ENCODE results near the gene TPCN2. TPM values are rescaled to one million over a fixed set of nuclear protein-coding genes. Genes with fewer than 3 reads are reported as not detected.
A peak's percentile ranks its signal among the peaks of the same experiment; 100 is the strongest.

Gene TPCN2
- total and polyA plus RNA-seq, 2 donors from 2014 or later, result 12.9 to 22.4 TPM

DNA sequence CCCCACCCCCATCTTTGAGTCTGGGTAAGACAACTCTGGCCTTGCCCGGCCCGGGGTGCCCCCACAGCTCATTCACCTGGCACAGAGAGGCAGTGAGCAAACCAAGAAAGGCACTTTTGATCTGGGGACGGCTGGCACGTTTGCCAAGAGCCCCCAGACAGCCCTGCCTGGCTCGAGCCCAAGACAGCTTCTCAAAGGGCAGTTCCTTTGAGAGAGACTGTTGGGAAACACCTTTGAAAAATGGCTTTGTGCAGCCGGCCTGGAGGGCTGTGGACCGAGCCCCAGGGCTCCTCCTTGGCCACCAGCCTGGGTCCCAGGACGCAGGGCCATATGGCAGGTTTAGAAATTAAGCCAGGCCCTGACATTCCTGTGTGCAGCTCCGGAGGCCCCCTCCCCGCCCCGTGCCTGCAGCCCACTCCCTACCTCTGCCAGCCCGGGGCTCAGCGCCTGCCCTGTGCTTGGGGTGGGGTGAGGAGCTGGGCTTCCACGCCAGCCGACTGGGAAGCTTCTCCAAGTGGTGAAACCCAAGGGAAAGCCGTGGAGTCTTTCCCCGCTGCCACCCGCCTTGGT, 56.8 kb downstream of the TPCN2 start:
- Histone ChIP-seq H3K36me3 (ENCODE audit: control insufficient read depth in 2 of 3, insufficient read depth in 3 of 3, low read length in 3 of 3) (no peaks in the 10 kb centered on the region), H3K4me1 (ENCODE audit: control insufficient read depth in 2 of 3, insufficient read depth in 2 of 3, low read depth in 1 of 3, low read length in 3 of 3) (peaks cover 0 to 24% (median 6%) of the 10 kb centered on the region in 3 donors), H3K27me3 (ENCODE audit: control insufficient read depth, insufficient read depth, low read length) (no peaks in the 10 kb centered on the region), H3K27ac (ENCODE audit: low read depth in 2 of 2, low read length in 2 of 2) (no peak overlapping the region), H3K4me3 (ENCODE audit: low read length in 3 of 3) (no peak overlapping the region), H3K9me3 (ENCODE audit: control insufficient read depth in 2 of 3, insufficient read depth in 1 of 3, low read length in 3 of 3) (no peaks in the 10 kb centered on the region), H3K9ac (ENCODE audit: low read length in 3 of 3) (no peak overlapping the region)
- intact Hi-C loops (cut with DNase I), result no loop called here
- TF ChIP-seq, protein P1, sequence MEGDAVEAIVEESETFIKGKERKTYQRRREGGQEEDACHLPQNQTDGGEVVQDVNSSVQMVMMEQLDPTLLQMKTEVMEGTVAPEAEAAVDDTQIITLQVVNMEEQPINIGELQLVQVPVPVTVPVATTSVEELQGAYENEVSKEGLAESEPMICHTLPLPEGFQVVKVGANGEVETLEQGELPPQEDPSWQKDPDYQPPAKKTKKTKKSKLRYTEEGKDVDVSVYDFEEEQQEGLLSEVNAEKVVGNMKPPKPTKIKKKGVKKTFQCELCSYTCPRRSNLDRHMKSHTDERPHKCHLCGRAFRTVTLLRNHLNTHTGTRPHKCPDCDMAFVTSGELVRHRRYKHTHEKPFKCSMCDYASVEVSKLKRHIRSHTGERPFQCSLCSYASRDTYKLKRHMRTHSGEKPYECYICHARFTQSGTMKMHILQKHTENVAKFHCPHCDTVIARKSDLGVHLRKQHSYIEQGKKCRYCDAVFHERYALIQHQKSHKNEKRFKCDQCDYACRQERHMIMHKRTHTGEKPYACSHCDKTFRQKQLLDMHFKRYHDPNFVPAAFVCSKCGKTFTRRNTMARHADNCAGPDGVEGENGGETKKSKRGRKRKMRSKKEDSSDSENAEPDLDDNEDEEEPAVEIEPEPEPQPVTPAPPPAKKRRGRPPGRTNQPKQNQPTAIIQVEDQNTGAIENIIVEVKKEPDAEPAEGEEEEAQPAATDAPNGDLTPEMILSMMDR (IDR thresholded peaks at IDR 0.05; ENCODE audit: borderline replicate concordance, extremely low read depth, insufficient read depth), result no peak
- no peak for FAIRE-seq
- peak in 2 of 5 donors; percentile 33 to 63 for DNase-seq

DNA sequence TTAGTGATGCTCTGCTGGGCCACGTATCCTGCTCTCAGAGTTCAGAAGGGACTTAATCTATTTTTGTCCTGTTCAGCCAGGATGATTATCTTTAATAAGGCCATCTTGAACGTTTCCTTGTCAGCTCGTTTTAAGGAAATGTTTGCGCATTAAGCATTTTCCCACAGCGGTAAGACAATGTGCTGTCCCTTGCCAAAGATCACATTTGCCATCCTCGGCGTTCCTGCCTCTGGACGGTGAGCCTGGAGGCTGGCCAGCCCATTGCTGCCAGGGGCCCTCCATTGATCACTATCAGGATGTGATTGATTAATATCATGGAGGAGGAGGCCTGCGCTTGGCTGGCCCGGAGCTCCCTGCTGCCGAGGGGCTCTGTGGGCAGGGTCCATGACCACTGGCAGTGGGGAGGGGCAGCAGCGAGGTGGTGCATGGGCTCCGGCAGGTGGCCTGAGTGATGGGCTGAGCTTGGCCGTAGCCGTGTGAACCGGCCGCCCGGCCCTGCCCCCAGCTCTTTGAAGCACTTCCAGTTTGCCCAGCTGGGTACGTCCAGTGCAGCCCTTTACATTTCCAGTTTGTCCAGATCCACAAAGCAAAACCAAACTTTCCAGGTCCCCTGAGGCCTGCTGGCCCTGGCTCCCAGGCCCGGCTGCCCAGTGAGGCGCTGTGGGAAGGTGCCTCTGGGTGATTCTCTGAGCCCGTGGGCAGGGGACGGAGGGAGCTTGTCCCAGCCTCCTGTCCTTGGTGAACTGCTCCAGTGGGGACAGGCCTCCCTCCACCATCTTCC, 57.5 kb downstream of the TPCN2 start:
- FAIRE-seq (no peak), DNase-seq (peak in 1 of 5 donors; percentile 65)
- TF ChIP-seq, protein P1 (IDR thresholded peaks at IDR 0.05; ENCODE audit: borderline replicate concordance, extremely low read depth, insufficient read depth), result no peak
- Histone ChIP-seq H3K36me3 (ENCODE audit: control insufficient read depth in 2 of 3, insufficient read depth in 3 of 3, low read length in 3 of 3) (no peaks in the 10 kb centered on the region), H3K27ac (ENCODE audit: low read depth in 2 of 2, low read length in 2 of 2) (peak overlapping the region in 1 of 2 donors; percentile 26), H3K9ac (ENCODE audit: low read length in 3 of 3) (no peak overlapping the region), H3K4me1 (ENCODE audit: control insufficient read depth in 2 of 3, insufficient read depth in 2 of 3, low read depth in 1 of 3, low read length in 3 of 3) (peaks cover 0 to 27% (median 6%) of the 10 kb centered on the region in 3 donors), H3K27me3 (ENCODE audit: control insufficient read depth, insufficient read depth, low read length) (no peaks in the 10 kb centered on the region), H3K4me3 (ENCODE audit: low read length in 3 of 3) (no peak overlapping the region), H3K9me3 (ENCODE audit: control insufficient read depth in 2 of 3, insufficient read depth in 1 of 3, low read length in 3 of 3) (no peaks in the 10 kb centered on the region)
- intact Hi-C loops (cut with DNase I), result no loop called here

DNA sequence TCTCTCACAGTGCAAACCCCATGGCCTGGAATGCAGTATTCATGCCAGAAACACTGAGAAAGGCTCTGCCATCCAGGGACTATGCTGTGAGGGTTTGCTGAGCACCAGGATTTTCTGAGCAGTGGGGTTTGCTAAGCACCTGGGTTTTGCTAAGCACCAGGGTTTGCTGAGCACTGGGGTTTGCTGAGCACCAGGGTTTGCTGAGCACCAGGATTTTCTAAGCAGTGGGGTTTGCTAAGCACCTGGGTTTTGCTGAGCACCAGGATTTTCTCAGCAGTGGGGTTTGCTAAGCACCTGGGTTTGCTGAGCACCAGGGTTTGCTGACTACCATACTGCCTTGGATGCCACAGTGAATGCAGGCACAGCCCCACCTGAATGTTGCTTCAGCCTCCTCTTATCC, 58.7 kb downstream of the TPCN2 start:
- intact Hi-C loops (cut with DNase I), result no loop called here
- H3K4me1 ChIP-seq (ENCODE audit: control insufficient read depth in 2 of 3, insufficient read depth in 2 of 3, low read depth in 1 of 3, low read length in 3 of 3), result peaks cover 3 to 22% (median 7%) of the 10 kb centered on the region in 3 donors
- TF ChIP-seq, protein P1 (IDR thresholded peaks at IDR 0.05; ENCODE audit: borderline replicate concordance, extremely low read depth, insufficient read depth), result no peak
- no peak overlapping the region for H3K27ac ChIP-seq (ENCODE audit: low read depth in 2 of 2, low read length in 2 of 2)
- no peak for FAIRE-seq
- no peaks in the 10 kb centered on the region for H3K9me3 ChIP-seq (ENCODE audit: control insufficient read depth in 2 of 3, insufficient read depth in 1 of 3, low read length in 3 of 3)
- DNase-seq, result no peak
- no peak overlapping the region for H3K9ac ChIP-seq (ENCODE audit: low read length in 3 of 3)
- H3K4me3 ChIP-seq (ENCODE audit: low read length in 3 of 3), result no peak overlapping the region
- H3K27me3 ChIP-seq (ENCODE audit: control insufficient read depth, insufficient read depth, low read length), result no peaks in the 10 kb centered on the region
- H3K36me3 ChIP-seq (ENCODE audit: control insufficient read depth in 2 of 3, insufficient read depth in 3 of 3, low read length in 3 of 3), result no peaks in the 10 kb centered on the region
